OCI-M2 (cell line): ENCODE results near the gene ABHD13.

Experiments
- DNase-seq: peaks from one replicate; lab custom pipeline; 2025; ENCODE audit not compliant: unreplicated experiment; lab: John Stamatoyannopoulos, UW

The ABHD13 gene

DNA sequence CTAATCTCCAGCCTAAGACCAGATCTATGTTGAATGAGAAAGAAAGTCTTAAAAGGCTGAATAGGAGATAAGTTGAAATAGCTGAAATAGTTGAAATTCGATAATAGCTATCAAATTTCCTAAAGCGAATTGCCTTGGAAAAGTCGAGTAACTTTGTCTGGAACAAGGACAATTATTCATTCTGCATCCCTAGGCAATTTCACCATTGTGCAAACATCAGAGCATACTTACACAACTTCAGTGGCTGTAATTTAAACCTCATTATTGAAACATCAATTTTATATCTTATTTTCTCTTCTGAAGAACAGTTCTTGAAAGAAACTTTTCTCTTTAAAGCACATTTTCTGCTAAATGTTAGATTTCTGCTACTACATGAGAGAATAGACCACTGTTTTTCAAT, 64.9 kb downstream of the ABHD13 start:
- DNase-seq = no peak
